ENCODE data around the gene PRRC2C.
"Not testable (repeated sequence)": the region's sequence is repeated elsewhere in the genome, so short reads cannot be mapped to it uniquely, and the experiment has no call there.

PRRC2C gene

GRCh38 chr1:171585715-171586114 is 100.4 kb downstream of the PRRC2C start:
- DNase-seq (ENCODE audit: low spot score): no peak

GRCh38 chr1:171588230-171588629 is 102.9 kb downstream of the PRRC2C start:
- DNase-seq (ENCODE audit: low spot score): no peak

- no peak for DNase-seq (ENCODE audit: low spot score)
Measured at GRCh38 chr1:171590022-171590421, 104.7 kb downstream of the PRRC2C start.

GRCh38 chr1:171595324-171595723 is 110.0 kb downstream of the PRRC2C start:
- no peak for DNase-seq (ENCODE audit: low spot score)

- DNase-seq (ENCODE audit: low spot score): no peak
Measured at GRCh38 chr1:171596119-171596518, 110.8 kb downstream of the PRRC2C start.

GRCh38 chr1:171596705-171597104 is 111.4 kb downstream of the PRRC2C start:
- DNase-seq (ENCODE audit: low spot score): no peak

- DNase-seq (ENCODE audit: low spot score): no peak
Measured at GRCh38 chr1:171597203-171597602, 111.9 kb downstream of the PRRC2C start.

- not testable (repeated sequence) for DNase-seq (ENCODE audit: low spot score)
Measured at GRCh38 chr1:171600310-171600709, 115.0 kb downstream of the PRRC2C start.

GRCh38 chr1:171600862-171601261 is 115.5 kb downstream of the PRRC2C start:
- no peak for DNase-seq (ENCODE audit: low spot score)

GRCh38 chr1:171603042-171603441 is 117.7 kb downstream of the PRRC2C start:
- not testable (repeated sequence) for DNase-seq (ENCODE audit: low spot score)

- DNase-seq (ENCODE audit: low spot score): no peak
Measured at GRCh38 chr1:171606402-171606941, 121.1 kb downstream of the PRRC2C start.

- no peak for DNase-seq (ENCODE audit: low spot score)
Measured at GRCh38 chr1:171610385-171610784, 125.1 kb downstream of the PRRC2C start.

GRCh38 chr1:171611306-171611705 is 126.0 kb downstream of the PRRC2C start:
- DNase-seq (ENCODE audit: low spot score): no peak

GRCh38 chr1:171613282-171613681 is 128.0 kb downstream of the PRRC2C start:
- no peak for DNase-seq (ENCODE audit: low spot score)

- not testable (repeated sequence) for DNase-seq (ENCODE audit: low spot score)
Measured at GRCh38 chr1:171615122-171615906, 130.0 kb downstream of the PRRC2C start.

- DNase-seq (ENCODE audit: low spot score): no peak
Measured at GRCh38 chr1:171616586-171616985, 131.3 kb downstream of the PRRC2C start.

GRCh38 chr1:171622152-171622462 is 136.8 kb downstream of the PRRC2C start, which contains the start of gene MYOCOS:
Gene MYOCOS, plus strand, starts transcription at chr1:171622243. Its CDS starts 1,641 bp downstream, at chr1:171623884.
- DNase-seq (ENCODE audit: low spot score): no peak

GRCh38 chr1:171623651-171624331 is 138.5 kb downstream of the PRRC2C start:
- no peak for DNase-seq (ENCODE audit: low spot score)

- no peak for DNase-seq (ENCODE audit: low spot score)
Measured at GRCh38 chr1:171625225-171625624, 139.9 kb downstream of the PRRC2C start.

- no peak for DNase-seq (ENCODE audit: low spot score)
Measured at GRCh38 chr1:171627020-171627419, 141.7 kb downstream of the PRRC2C start.

GRCh38 chr1:171628225-171628624 is 142.9 kb downstream of the PRRC2C start:
- DNase-seq (ENCODE audit: low spot score): no peak

- DNase-seq (ENCODE audit: low spot score): no peak
Measured at GRCh38 chr1:171635661-171636060, 150.3 kb downstream of the PRRC2C start.

- no peak for DNase-seq (ENCODE audit: low spot score)
Measured at GRCh38 chr1:171636141-171636540, 150.8 kb downstream of the PRRC2C start.
